ENCODE measurements around the gene MRPL48. TPM values are rescaled to one million over a fixed set of nuclear protein-coding genes. Genes with fewer than 3 reads are reported as not detected.

MRPL48 gene
- total RNA-seq, 2 experiments from 2014 or later = 32.8 to 34.7 TPM

DNA sequence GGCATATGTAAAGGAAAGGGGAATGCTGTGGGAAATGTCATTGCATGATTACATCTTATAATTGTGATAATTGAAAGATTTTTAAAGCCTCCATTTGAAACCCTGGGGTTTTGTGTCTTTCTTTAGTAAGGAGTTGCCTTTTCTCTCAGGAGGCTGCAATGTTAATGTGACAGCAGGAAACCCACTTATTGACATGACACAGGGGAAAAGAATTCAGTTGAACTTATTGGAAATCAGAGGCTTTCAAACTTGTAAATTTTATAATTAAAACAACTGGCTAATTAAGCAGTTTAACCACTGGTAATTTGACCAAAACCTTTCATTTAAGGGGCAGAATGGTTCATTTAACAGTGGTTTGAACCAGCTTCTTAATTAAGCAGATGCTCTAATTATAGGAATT is 31.2 kb downstream of the MRPL48 start:
- POLR2A ChIA-PET = no interaction called here
- no peak overlapping the region for H3K27ac Mint-ChIP-seq
- no peaks in the 10 kb centered on the region for H3K27me3 Mint-ChIP-seq
- ATAC-seq (ENCODE audit: low read depth) = no peak
- H3K36me3 Mint-ChIP-seq = no peaks in the 10 kb centered on the region
- H3K4me1 Mint-ChIP-seq = no peaks in the 10 kb centered on the region
- no peaks in the 10 kb centered on the region for H3K9me3 Mint-ChIP-seq
- H3K4me3 Mint-ChIP-seq = no peak overlapping the region
- DNase-seq = no peak

DNA sequence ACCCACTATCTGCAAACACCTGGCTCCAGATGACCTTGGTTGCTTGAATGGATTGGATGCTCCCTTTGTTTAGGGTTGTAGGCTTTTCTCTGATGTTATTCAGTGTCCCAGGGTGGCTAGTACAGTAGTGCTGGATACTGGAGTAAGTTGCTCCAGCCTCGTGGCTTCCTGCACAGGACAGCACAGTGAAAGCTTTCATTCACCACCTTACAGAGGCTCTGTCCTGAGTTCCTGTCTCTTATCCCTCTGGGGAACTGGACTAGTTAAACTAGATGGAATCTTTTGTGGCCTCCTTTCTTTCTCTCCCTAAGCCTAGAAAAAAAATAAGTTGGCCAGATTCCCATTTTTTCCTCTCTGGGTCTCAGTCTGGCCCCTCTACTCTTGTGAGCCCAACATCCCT is 42.6 kb downstream of the MRPL48 start:
- no peaks in the 10 kb centered on the region for H3K9me3 Mint-ChIP-seq

DNA sequence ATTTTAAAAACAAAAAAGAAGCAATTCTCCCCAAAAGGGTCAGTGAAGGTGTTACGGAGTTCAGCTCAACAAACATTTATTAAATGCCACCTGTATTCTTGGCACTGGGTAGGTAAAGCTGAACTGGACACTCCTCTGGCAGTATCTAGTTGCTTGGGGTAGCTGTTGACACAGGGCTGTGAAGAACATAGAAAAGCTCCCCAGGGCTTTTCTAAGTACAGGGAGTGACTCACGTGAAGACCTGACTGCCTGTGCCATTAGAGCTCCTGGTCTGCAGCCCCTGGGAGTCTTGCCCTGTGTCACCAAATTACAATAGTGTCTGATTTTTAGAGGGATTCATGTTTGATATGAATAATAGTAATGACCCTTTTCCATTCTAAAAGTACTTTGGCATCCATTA is 45.4 kb downstream of the MRPL48 start:
- H3K4me1 Mint-ChIP-seq = no peaks in the 10 kb centered on the region
- H3K27ac Mint-ChIP-seq = no peak overlapping the region
- POLR2A ChIA-PET = no interaction called here
- H3K4me3 Mint-ChIP-seq = no peak overlapping the region
- H3K9me3 Mint-ChIP-seq = no peaks in the 10 kb centered on the region
- H3K36me3 Mint-ChIP-seq = peaks cover 2% of the 10 kb centered on the region
- no peak for ATAC-seq (ENCODE audit: low read depth)
- DNase-seq = no peak
- H3K27me3 Mint-ChIP-seq = no peaks in the 10 kb centered on the region

More for the DNA sequence above, 42.6 kb downstream of the MRPL48 start:
- no peak overlapping the region for H3K4me3 Mint-ChIP-seq
- H3K27ac Mint-ChIP-seq = no peak overlapping the region
- ATAC-seq (ENCODE audit: low read depth) = no peak
- peaks cover 3% of the 10 kb centered on the region for H3K4me1 Mint-ChIP-seq
- no peaks in the 10 kb centered on the region for H3K27me3 Mint-ChIP-seq
- no peak for DNase-seq
- peaks cover 8% of the 10 kb centered on the region for H3K36me3 Mint-ChIP-seq
- POLR2A ChIA-PET = interaction anchor here (1.1 kb wide), 1 partner anchor 22 kb away, joined by 3 read pairs; no protein-coding TSS in a partner anchor

DNA sequence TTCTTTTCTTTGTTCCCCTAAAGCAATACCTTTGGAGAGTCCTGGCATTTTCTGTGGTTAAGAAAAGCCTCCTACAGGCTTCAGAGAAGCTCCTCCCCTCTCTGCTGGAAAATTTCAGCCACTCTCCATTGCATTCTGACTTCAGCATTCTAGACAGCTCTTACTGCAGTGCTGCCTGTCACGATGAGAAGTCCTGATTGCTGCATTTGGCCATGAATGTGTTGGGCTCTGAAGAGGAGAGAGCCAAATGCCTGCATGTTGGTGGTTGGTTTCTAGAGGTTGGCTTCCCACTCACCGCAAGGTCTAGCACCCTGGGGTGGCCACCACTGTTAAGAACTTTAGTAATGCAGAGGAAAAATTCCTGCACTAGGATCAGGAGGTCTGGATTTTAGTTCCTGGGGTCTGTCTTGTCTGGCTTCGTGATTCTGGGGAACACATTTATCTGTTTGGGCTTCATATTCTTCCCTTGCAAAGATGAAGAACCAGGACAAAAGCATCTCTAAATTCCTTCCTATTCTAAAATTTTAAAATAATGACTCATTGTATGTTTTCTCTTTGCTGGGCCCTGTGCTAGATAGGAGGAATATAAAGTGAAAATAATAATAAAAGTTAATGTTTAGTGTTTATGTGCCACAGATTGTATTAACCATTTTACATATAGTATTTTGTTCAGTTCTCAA is 50.9 kb downstream of the MRPL48 start:
- Mint-ChIP-seq H3K4me3 (no peak overlapping the region), H3K27me3 (no peaks in the 10 kb centered on the region), H3K36me3 (peaks cover 5% of the 10 kb centered on the region), H3K9me3 (no peaks in the 10 kb centered on the region), H3K4me1 (no peaks in the 10 kb centered on the region), H3K27ac (no peak overlapping the region)
- POLR2A ChIA-PET = no interaction called here
- DNase-seq = no peak
- ATAC-seq (ENCODE audit: low read depth) = no peak

DNA sequence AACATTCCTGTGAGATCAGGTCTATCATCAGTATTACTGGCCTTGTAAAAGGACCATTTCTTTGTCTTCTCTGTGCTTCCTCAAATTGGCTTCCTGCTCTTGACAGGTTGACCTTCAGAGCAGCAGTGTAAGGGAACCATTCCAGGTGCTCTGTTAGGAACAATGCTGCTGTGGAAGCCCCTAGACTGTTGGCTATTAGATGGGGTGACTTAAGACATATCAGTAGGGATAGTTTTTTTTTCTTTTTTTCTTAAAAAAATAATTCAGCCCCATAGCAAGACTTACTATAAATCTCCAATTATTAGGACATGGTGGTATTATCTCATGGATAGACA is 51.4 kb downstream of the MRPL48 start:
- peaks cover 5% of the 10 kb centered on the region for H3K36me3 Mint-ChIP-seq
- H3K4me1 Mint-ChIP-seq = no peaks in the 10 kb centered on the region
- POLR2A ChIA-PET = no interaction called here
- no peaks in the 10 kb centered on the region for H3K27me3 Mint-ChIP-seq
- no peak overlapping the region for H3K4me3 Mint-ChIP-seq
- ATAC-seq (ENCODE audit: low read depth) (no peak), DNase-seq (no peak)
- H3K9me3 Mint-ChIP-seq = no peaks in the 10 kb centered on the region
- H3K27ac Mint-ChIP-seq = no peak overlapping the region

DNA sequence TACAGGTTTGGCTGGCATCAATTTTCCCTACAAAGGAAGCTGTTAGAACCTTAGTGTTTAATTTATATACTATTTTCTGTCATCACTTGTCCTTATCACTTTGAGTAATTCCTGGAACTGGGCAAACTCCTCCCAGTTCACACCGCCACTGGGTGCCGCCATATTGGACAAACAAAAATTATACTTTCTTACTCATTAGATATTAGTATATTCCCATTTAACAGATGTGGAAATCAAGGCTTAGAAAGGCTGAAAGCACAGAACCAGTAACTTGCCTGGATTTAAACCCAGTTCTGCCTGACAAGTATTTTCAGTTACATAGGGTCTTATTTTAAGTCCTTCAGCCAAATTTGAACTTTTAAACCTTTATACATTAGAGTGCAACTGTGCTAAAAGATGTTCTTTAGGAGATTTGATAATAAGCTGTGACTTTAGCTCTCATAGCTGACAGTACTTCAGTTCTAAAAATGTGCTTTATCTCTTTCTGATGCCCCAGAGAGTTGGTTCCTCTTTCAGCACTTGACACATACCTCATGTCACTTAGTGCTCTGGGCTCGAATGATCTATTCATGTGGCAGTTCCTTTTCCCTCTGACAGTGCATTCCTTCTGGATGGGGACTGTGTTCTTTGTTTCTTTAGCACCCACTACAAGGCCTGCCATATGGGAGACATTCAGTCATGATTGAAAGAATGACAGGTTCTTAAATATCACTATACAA is 63.5 kb downstream of the MRPL48 start:
- POLR2A ChIA-PET = no interaction called here
- H3K4me1 Mint-ChIP-seq = peaks cover 4% of the 10 kb centered on the region
- peaks cover 13% of the 10 kb centered on the region for H3K36me3 Mint-ChIP-seq
- H3K27ac Mint-ChIP-seq = no peak overlapping the region
- DNase-seq (no peak), ATAC-seq (ENCODE audit: low read depth) (no peak)
- H3K9me3 Mint-ChIP-seq = no peaks in the 10 kb centered on the region
- H3K4me3 Mint-ChIP-seq = no peak overlapping the region
- no peaks in the 10 kb centered on the region for H3K27me3 Mint-ChIP-seq

DNA sequence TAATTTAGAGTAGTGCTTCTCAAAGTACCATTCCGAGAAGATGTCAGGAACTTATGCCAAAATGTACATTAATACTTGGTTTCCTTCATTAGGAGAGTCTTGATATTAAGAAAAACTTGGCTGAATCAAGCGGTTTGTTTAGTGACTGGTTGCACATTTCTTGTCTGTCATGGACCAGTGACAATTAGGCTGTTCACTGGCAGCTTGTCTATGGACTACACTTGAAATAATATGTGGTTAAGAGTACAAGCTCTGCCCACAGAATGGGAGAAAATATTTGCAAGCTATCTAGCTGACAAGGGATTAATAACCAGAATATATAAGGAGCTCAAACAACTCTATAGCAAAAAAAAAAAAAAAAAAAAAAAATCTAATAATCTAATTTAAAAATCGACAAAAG is 64.4 kb downstream of the MRPL48 start:
- DNase-seq (no peak), ATAC-seq (ENCODE audit: low read depth) (no peak)
- H3K4me1 Mint-ChIP-seq = peaks cover 4% of the 10 kb centered on the region
- H3K27me3 Mint-ChIP-seq = no peaks in the 10 kb centered on the region
- H3K36me3 Mint-ChIP-seq = peaks cover 13% of the 10 kb centered on the region
- H3K27ac Mint-ChIP-seq = no peak overlapping the region
- POLR2A ChIA-PET = interaction anchor here (0.6 kb wide), 1 partner anchor 525 kb away, joined by 3 read pairs; no protein-coding TSS in a partner anchor
- no peak overlapping the region for H3K4me3 Mint-ChIP-seq
- no peaks in the 10 kb centered on the region for H3K9me3 Mint-ChIP-seq

DNA sequence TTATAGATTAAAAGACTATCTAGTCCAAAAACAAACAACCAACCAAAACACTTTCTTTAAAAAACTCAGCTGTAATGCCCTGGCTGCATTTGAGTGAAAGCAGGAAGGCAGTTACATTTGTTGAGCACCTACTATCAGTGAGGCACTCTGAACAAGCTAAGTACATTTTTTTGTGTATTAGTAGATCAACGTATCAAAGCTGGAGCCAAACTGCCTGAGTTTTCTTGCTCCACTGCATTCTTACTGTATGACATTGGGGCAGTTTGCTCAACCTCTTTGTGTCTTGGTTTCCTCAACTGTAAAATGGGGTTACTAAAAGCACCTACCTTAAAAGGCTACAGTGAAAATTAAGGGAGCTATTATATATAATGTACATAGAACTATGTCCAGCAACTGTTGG is 67.0 kb downstream of the MRPL48 start:
- H3K36me3 Mint-ChIP-seq = peaks cover 17% of the 10 kb centered on the region
- no peak for ATAC-seq (ENCODE audit: low read depth)
- no peaks in the 10 kb centered on the region for H3K9me3 Mint-ChIP-seq
- POLR2A ChIA-PET = interaction anchor here (1.2 kb wide), 1 partner anchor 22 kb away, joined by 3 read pairs; the partner anchor contains the start of genes COA4 and PAAF1
- no peaks in the 10 kb centered on the region for H3K27me3 Mint-ChIP-seq
- no peak for DNase-seq
- H3K4me1 Mint-ChIP-seq = peaks cover 3% of the 10 kb centered on the region
- H3K4me3 Mint-ChIP-seq = no peak overlapping the region
- no peak overlapping the region for H3K27ac Mint-ChIP-seq

DNA sequence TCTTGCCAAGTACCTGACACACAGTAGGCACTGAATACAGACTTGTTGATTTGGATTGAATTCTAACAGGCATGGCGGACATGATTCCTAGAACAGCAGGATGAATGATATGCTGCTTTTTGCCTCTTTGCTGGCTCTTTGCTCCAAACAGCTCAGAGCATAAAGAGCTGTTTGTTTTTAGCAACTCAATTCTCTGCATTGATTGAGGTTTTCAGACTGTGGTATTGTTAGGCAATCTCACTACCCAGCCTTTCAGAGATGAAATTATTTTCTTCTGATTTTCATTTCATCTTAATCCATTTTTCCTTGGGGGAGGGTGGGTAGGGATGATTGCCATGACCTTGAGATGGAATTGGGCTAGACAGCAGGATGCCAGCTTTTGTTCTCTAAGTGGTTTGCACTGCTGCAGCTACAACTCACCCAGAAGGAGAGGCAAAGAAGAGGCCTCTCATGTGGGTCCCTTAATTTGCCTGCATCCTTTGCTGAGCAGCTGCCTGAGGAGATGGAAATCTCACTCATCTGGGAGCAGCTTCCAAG is 68.4 kb downstream of the MRPL48 start:
- Mint-ChIP-seq H3K27ac (no peak overlapping the region), H3K36me3 (peaks cover 21% of the 10 kb centered on the region), H3K9me3 (no peaks in the 10 kb centered on the region), H3K4me3 (no peak overlapping the region), H3K27me3 (no peaks in the 10 kb centered on the region), H3K4me1 (peaks cover 3% of the 10 kb centered on the region)
- DNase-seq (no peak), ATAC-seq (ENCODE audit: low read depth) (no peak)
- POLR2A ChIA-PET = no interaction called here

DNA sequence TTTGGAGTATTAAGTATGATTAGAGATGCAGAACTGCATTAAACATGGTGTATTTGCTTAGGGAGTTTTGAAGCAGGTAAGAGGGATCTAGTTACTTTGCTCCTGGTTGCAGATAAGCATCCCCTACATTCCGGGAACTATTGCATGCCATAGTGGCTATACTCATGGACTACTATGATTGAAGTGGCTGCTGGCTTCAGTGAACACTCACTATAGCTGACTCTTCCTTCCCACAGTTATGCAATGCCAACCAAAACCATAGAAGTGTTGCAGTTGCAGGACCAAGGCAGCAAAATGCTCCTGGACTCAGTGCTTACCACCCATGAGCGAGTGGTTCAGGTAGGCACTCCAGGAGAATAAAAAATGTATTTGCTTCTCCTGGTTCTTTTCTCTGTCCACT is 72.0 kb downstream of the MRPL48 start:
- ATAC-seq (ENCODE audit: low read depth) (no peak), DNase-seq (no peak)
- POLR2A ChIA-PET = no interaction called here
- peaks cover 27% of the 10 kb centered on the region for H3K36me3 Mint-ChIP-seq
- H3K27me3 Mint-ChIP-seq = no peaks in the 10 kb centered on the region
- no peak overlapping the region for H3K4me3 Mint-ChIP-seq
- H3K9me3 Mint-ChIP-seq = no peaks in the 10 kb centered on the region
- H3K4me1 Mint-ChIP-seq = no peaks in the 10 kb centered on the region
- H3K27ac Mint-ChIP-seq = no peak overlapping the region

DNA sequence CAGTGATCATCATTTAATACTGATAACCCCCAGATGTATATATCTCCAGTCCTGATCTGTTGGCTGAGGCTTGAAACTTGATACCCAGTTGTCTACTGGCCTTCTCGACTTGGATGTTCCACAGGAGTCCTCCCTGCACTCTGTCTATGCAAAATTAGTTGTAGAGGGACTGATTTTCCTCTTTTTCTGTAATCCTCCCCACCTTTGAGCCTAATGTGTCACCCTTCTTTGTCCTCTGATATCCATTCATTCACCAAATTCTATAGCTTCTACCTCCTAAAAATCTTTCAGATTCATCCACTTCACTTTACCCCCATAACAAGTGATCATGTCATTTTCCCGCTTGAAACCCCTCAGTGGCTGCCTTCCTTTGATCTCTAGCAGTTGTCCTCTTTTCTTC is 72.5 kb downstream of the MRPL48 start:
- no peak for DNase-seq
- no peak for ATAC-seq (ENCODE audit: low read depth)
- POLR2A ChIA-PET = no interaction called here
- Mint-ChIP-seq H3K27ac (no peak overlapping the region), H3K9me3 (no peaks in the 10 kb centered on the region), H3K27me3 (no peaks in the 10 kb centered on the region), H3K4me3 (no peak overlapping the region), H3K36me3 (peaks cover 26% of the 10 kb centered on the region), H3K4me1 (no peaks in the 10 kb centered on the region)

DNA sequence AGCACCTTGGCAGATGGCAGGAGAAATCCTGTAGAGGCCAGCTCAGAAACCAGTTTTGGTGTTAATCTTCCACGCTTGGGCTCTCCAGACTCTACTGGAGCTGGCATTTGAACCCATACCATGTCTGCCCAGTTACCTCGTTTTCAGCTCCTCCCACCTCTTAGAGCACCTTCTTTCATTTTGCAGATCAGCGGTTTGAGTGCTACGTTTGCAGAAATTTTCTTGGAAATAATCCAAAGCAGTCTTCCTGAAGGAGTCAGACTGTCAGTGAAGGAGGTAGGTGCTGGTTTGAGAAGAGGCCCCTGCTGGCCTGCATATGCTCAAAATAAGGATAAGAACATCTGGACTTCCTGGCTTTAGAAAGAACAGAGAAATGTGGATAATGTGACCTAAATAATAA is 75.3 kb downstream of the MRPL48 start:
- peaks cover 27% of the 10 kb centered on the region for H3K36me3 Mint-ChIP-seq
- no peak for ATAC-seq (ENCODE audit: low read depth)
- POLR2A ChIA-PET = no interaction called here
- H3K27me3 Mint-ChIP-seq = no peaks in the 10 kb centered on the region
- no peak for DNase-seq
- no peaks in the 10 kb centered on the region for H3K9me3 Mint-ChIP-seq
- no peak overlapping the region for H3K4me3 Mint-ChIP-seq
- H3K4me1 Mint-ChIP-seq = no peaks in the 10 kb centered on the region
- H3K27ac Mint-ChIP-seq = no peak overlapping the region

DNA sequence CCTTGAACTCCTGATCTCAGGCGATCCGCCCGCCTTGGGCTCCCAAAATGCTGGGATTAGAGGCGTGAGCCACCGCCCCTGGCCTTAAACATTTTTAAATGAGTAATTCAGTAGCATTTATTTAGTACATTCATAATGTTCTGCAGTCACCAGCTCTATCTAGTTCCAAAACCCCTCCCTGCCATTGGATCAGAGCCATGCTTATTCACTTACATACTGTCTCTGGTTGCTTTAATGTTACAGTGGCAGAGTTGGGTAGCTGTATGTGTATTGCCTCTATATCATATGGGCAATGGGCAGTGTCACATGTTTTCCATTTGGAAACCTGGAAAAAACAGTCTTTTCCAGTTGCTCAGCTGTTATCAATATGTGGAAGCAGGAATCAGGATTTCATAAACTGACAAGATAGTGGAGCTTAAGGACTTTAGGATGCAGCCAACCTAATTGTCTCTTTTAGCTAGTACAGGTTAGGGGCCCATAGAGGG is 78.5 kb downstream of the MRPL48 start:
- no peak overlapping the region for H3K27ac Mint-ChIP-seq
- H3K9me3 Mint-ChIP-seq = no peaks in the 10 kb centered on the region
- no peaks in the 10 kb centered on the region for H3K27me3 Mint-ChIP-seq
- H3K4me1 Mint-ChIP-seq = no peaks in the 10 kb centered on the region
- no peak overlapping the region for H3K4me3 Mint-ChIP-seq
- peaks cover 17% of the 10 kb centered on the region for H3K36me3 Mint-ChIP-seq
- ATAC-seq (ENCODE audit: low read depth) = no peak
- POLR2A ChIA-PET = interaction anchor here (0.7 kb wide), 1 partner anchor 172 kb away, joined by 3 read pairs; no protein-coding TSS in a partner anchor
- no peak for DNase-seq

DNA sequence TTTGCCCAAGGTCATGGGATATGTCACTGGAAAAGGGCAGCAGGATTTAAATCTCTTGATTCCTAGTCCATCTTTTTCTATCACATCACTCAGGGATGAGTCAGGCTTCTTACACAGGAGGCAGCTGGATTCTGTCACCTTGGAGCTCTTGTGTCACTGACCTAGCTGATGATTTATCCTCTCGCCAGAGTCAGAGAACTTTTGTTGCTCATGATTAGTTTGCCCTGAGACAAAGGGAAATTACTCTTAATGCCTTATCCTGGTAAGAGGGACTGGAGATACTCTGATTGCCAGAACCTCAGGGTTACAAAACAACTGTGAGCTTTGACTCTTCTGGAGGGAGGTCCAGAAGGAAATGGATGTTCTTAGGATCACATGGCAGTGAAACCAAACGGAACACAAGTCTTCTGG is 78.9 kb downstream of the MRPL48 start:
- H3K27ac Mint-ChIP-seq = no peak overlapping the region
- peaks cover 17% of the 10 kb centered on the region for H3K36me3 Mint-ChIP-seq
- H3K4me1 Mint-ChIP-seq = no peaks in the 10 kb centered on the region
- DNase-seq (no peak), ATAC-seq (ENCODE audit: low read depth) (no peak)
- no peaks in the 10 kb centered on the region for H3K27me3 Mint-ChIP-seq
- no peaks in the 10 kb centered on the region for H3K9me3 Mint-ChIP-seq
- no peak overlapping the region for H3K4me3 Mint-ChIP-seq
- POLR2A ChIA-PET = no interaction called here
